ENCODE results near the gene GRN. TPM values are rescaled to one million over a fixed set of nuclear protein-coding genes. Genes with fewer than 3 reads are reported as not detected.
A peak's percentile ranks its signal among the peaks of the same experiment; 100 is the strongest.

Gene GRN
- total and polyA plus RNA-seq, 2 of the 13 experiments (the other 11 are each of a cell fraction or from before 2014, with no cell fraction given): 86.6 to 143 TPM

GRCh38 chr17:44345454-44346026 is 438 bp downstream of the GRN start (continued):
- TF ChIP-seq ZNF318 (CRISPR knock-in tag; IDR thresholded peaks at IDR 0.05): peak; percentile 13; the same call in 1 of the 2 replicates
- TF ChIP-seq RAD21 (CRISPR knock-in tag; IDR thresholded peaks at IDR 0.05): peak; percentile 58
- no peak for TF ChIP-seq KLF12 (CRISPR knock-in tag; IDR thresholded peaks at IDR 0.05; ENCODE audit: borderline replicate concordance)
- TF ChIP-seq TCF7 (IDR thresholded peaks at IDR 0.05; ENCODE audit: low read depth): no peak
- no peak for TF ChIP-seq FOXK2 (IDR thresholded peaks at IDR 0.05)
- TF ChIP-seq PRPF4 (IDR thresholded peaks at IDR 0.05; ENCODE audit: low read depth, low read length, poor library complexity, severe bottlenecking): no peak
- no peak for TF ChIP-seq SNAPC2 (CRISPR knock-in tag; IDR thresholded peaks at IDR 0.05)
- peak; percentile 18; the same call in 1 of the 2 replicates for TF ChIP-seq ZNF335 (CRISPR knock-in tag; IDR thresholded peaks at IDR 0.05)
- no peak for TF ChIP-seq ZNF704 (CRISPR knock-in tag; IDR thresholded peaks at IDR 0.05; ENCODE audit: borderline replicate concordance)
- no peak for TF ChIP-seq ZNF10 (CRISPR knock-in tag; IDR thresholded peaks at IDR 0.05; ENCODE audit: borderline replicate concordance, low read depth)
- TF ChIP-seq ONECUT2 (CRISPR knock-in tag; IDR thresholded peaks at IDR 0.05): no peak
- peak; percentile 97; the same call in 1 of the 2 replicates for TF ChIP-seq ZNF550 (CRISPR knock-in tag; IDR thresholded peaks at IDR 0.05; ENCODE audit: borderline replicate concordance)
- no peak for TF ChIP-seq ARNT2 (CRISPR knock-in tag; IDR thresholded peaks at IDR 0.05; ENCODE audit: low read depth)
- TF ChIP-seq CAMTA2 (CRISPR knock-in tag; IDR thresholded peaks at IDR 0.05; ENCODE audit: borderline replicate concordance): no peak
- peak; percentile 16; the same call in 1 of the 2 replicates for TF ChIP-seq ZNF414 (CRISPR knock-in tag; IDR thresholded peaks at IDR 0.05)
- no peak for TF ChIP-seq ZBTB3 (CRISPR knock-in tag; IDR thresholded peaks at IDR 0.05; ENCODE audit: borderline replicate concordance, low read depth)
- 0 out of 2 replicates have a peak, but pooled peaks have one; percentile 7 for TF ChIP-seq PPARG (CRISPR knock-in tag; conservative IDR thresholded peaks at IDR 0.05)
